Measurements from ENCODE around the gene STAT5B. TPM values are rescaled to one million over a fixed set of nuclear protein-coding genes. Genes with fewer than 3 reads are reported as not detected.
A peak's percentile ranks its signal among the peaks of the same experiment; 100 is the strongest.

The STAT5B gene
- total RNA-seq, 4 donors from 2014 or later: 57.6 to 72.6 (median 63.3) TPM

DNA sequence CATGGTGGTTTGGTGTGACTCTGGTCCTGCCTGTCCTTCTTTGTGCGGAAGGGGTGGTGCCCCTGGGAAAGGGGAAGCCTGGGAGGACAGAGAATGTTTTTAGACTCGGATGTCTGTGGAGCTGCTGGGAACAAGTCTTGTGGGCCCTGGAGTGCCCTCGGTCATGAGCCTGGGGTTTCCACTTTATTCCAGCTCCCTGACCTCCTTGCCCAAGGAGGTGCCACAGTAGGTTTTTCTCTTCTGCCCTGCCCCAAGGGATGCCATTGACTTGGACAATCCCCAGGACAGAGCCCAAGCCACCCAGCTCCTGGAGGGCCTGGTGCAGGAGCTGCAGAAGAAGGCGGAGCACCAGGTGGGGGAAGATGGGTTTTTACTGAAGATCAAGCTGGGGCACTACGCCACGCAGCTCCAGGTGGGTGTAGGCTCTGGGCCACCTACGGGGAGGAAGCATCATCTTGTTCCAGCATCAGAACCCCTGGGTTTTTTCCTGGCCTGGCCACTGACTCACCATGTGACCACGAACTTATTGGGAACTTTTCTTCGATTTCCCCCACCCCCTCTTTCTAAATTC is 13.5 kb upstream of the STAT5B start:
- peaks cover 15 to 33% of the 10 kb centered on the region in 2 donors for H3K4me1 ChIP-seq
- 84 to 97% methylated on average over 8 to 9 of the region's 9 CpGs for WGBS, 2 donors
- intact Hi-C loops (cut with DNase I): no loop called here

GRCh38 chr17:42288803-42289610 is 12.8 kb upstream of the STAT5B start:
- TF ChIP-seq, protein P1, sequence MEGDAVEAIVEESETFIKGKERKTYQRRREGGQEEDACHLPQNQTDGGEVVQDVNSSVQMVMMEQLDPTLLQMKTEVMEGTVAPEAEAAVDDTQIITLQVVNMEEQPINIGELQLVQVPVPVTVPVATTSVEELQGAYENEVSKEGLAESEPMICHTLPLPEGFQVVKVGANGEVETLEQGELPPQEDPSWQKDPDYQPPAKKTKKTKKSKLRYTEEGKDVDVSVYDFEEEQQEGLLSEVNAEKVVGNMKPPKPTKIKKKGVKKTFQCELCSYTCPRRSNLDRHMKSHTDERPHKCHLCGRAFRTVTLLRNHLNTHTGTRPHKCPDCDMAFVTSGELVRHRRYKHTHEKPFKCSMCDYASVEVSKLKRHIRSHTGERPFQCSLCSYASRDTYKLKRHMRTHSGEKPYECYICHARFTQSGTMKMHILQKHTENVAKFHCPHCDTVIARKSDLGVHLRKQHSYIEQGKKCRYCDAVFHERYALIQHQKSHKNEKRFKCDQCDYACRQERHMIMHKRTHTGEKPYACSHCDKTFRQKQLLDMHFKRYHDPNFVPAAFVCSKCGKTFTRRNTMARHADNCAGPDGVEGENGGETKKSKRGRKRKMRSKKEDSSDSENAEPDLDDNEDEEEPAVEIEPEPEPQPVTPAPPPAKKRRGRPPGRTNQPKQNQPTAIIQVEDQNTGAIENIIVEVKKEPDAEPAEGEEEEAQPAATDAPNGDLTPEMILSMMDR (IDR thresholded peaks at IDR 0.05): no peak
- TF ChIP-seq POLR2A (IDR thresholded peaks at IDR 0.05): no peak
- intact Hi-C loops (cut with DNase I): no loop called here
- 50 to 61% methylated on average over 19 to 26 of the region's 44 CpGs for WGBS, 2 donors
- Histone ChIP-seq H3K4me3 (replicated peaks in 1 of 3) (peak overlapping the region in 2 of 3 donors; percentile 53 to 78), H3K4me1 (peaks cover 15 to 33% of the 10 kb centered on the region in 2 donors), H3K9me3 (no peaks in the 10 kb centered on the region), H3K36me3 (no peaks in the 10 kb centered on the region), H3K27me3 (no peaks in the 10 kb centered on the region), H3K27ac (peak overlapping the region; percentile 60 to 89 (median 84))
- DNase-seq: peak; percentile 61 to 63

More for the DNA sequence above, 13.5 kb upstream of the STAT5B start:
- H3K27me3 ChIP-seq: no peaks in the 10 kb centered on the region
- peak overlapping the region in 2 of 3 donors; percentile 84 to 89 for H3K27ac ChIP-seq
- no peaks in the 10 kb centered on the region for H3K9me3 ChIP-seq
- H3K36me3 ChIP-seq: no peaks in the 10 kb centered on the region
- no peak overlapping the region for H3K4me3 ChIP-seq (replicated peaks in 1 of 3)
- no peak for DNase-seq
- no peak for TF ChIP-seq POLR2A (IDR thresholded peaks at IDR 0.05)
- TF ChIP-seq, protein P1 (IDR thresholded peaks at IDR 0.05): no peak

DNA sequence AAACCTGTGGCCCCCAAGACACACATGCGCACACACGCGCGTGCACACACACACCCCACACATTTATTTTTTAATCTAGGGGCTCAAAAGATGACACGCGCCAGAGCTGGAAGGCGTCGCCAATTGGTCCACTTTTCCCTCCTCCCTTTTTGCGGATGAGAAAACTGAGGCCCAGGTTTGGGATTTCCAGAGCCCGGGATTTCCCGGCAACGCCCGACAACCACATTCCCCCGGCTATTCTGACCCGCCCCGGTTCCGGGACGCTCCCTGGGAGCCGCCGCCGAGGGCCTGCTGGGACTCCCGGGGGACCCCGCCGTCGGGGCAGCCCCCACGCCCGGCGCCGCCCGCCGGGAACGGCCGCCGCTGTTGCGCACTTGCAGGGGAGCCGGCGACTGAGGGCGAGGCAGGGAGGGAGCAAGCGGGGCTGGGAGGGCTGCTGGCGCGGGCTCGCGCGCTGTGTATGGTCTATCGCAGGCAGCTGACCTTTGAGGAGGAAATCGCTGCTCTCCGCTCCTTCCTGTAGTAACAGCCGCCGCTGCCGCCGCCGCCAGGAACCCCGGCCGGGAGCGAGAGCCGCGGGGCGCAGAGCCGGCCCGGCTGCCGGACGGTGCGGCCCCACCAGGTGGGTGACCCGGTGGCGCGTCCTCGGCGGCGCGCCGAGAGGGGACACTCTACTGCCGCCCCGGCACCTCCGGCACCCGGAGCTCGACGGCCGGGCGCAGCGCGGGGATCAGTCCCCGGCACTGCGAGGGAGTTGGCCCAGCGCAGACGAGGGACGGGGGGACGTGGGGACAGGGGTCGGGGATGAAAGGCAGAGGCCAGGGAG is 12.0 kb upstream of the STAT5B start, which contains the start of gene STAT5A:
Gene STAT5A (plus strand): TSS at position 522 of the 826 bp plus-strand sequence. CDS start 914 bp downstream, outside the sequence.
- 20 to 22% methylated on average over 21 to 25 of the region's 88 CpGs for WGBS, 2 donors
- Histone ChIP-seq H3K36me3 (no peaks in the 10 kb centered on the region), H3K27ac (peak within 1 kb of the TSS; percentile 67 to 89 (median 84)), H3K4me1 (peaks cover 15 to 33% of the 10 kb centered on the region in 2 donors), H3K27me3 (no peaks in the 10 kb centered on the region), H3K4me3 (replicated peaks in 1 of 3) (peak within 1 kb of the TSS in 2 of 3 donors; percentile 60 to 78), H3K9me3 (no peaks in the 10 kb centered on the region)
- peak; percentile 88 to 90 for DNase-seq
- TF ChIP-seq, protein P1 (IDR thresholded peaks at IDR 0.05): no peak
- TF ChIP-seq POLR2A (IDR thresholded peaks at IDR 0.05): peak in 1 of 2 donors; percentile 90
- intact Hi-C loops (cut with DNase I): no loop called here

DNA sequence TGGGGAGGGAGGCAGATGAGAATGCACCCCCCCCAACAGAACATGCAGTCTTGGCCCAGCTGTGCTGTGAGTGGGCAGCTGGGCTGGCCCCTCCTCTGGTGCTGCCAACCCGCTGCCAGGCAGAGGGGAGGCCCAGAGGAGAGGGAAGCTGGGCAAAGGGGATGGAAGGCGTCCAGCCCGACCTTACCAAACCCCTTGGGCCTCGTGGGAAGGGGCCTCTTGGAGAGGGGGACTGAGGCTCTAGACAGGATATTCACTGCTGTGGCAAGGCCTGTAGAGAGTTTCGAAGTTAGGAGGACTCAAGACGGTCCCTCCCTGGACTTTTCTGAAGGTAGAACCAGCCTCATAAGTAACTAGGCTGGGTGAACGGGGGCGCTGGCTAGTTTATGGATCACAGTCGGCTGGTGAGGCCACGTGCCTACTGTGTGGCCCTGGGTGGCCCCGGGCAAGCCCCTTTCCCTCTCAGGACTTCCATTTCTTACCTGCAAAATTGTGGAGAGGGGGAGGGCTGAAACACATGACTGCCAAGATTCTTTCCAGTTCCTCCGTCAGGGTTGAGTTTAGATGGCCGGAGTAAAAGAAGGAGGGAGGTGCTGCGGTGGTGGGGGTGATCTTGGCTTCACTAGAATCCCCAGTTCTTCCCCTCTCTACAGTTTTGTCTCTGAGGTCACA is 11.2 kb upstream of the STAT5B start:
- peak; percentile 61 to 63 for DNase-seq
- H3K4me3 ChIP-seq (replicated peaks in 1 of 3): peak overlapping the region in 2 of 3 donors; percentile 60 to 78
- no peaks in the 10 kb centered on the region for H3K27me3 ChIP-seq
- H3K27ac ChIP-seq: peak overlapping the region; percentile 67 to 89 (median 84)
- no peaks in the 10 kb centered on the region for H3K36me3 ChIP-seq
- H3K4me1 ChIP-seq: peaks cover 15 to 33% of the 10 kb centered on the region in 2 donors
- 9 to 28% methylated on average over 14 of the region's 14 CpGs for WGBS, 2 donors
- TF ChIP-seq POLR2A (IDR thresholded peaks at IDR 0.05): peak in 1 of 2 donors; percentile 46
- TF ChIP-seq, protein P1 (IDR thresholded peaks at IDR 0.05): no peak
- intact Hi-C loops (cut with DNase I): no loop called here
- no peaks in the 10 kb centered on the region for H3K9me3 ChIP-seq

All from thyroid gland (tissue), 4 donors.